ENCODE measurements around the gene TMEM273. TPM values are rescaled to one million over a fixed set of nuclear protein-coding genes. Genes with fewer than 3 reads are reported as not detected.

The TMEM273 gene
- total RNA-seq, 1 donor from 2014 or later = 0.39 TPM

DNA sequence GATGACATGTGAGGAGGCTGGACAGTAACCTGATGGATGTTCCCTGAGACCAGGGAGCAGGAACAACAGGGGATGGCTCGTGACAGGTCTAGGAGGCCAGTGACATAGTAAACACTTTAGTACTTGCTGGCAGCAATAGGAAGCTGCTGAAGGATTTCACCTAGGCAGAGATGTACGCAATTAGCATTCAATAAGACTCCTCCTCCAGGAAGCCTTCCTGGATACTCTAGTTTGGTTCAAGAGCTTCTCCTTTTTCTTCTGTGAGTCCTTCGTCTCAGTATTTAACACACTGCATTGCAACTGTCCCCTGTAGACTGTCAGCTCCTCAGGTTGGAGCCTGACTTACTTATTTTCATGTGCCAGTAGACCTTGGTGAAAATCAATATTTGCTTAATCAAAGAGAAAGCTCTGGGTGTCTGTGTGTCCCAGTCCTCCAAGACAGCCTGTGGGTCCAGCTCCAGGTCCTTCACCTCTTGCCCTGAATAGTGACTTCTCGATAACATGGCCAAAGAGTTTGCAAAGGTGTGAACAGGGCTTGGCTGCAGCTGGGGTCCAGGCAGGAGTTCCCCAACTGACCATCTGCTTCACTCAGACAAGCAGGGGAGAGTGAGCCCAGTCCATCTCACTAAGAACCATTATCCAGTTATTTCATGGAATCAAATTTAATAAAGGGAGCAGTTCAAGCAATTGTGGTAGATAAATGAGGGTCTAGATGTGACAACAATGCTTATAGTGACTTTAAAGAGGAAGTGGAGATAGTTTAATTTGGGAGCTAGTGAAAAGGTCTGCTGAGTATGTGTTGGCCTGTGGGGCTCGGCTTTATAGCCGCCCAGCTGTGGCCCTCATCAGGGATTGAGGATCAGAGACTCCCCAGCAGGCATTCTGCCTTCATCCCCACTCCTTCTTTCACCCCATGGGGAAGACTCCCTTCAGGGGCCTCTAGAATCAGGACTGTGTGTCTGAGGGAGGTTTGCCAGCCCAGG lies 9.4 kb downstream of the TMEM273 start:
- peaks cover 8% of the 10 kb centered on the region for H3K27me3 Mint-ChIP-seq (ENCODE audit: unreplicated experiment)
- H3K36me3 Mint-ChIP-seq (ENCODE audit: unreplicated experiment) = no peaks in the 10 kb centered on the region
- peaks cover 33% of the 10 kb centered on the region for H3K4me1 Mint-ChIP-seq (ENCODE audit: low read depth, unreplicated experiment)
- DNase-seq = no peak
- H3K9me3 Mint-ChIP-seq (ENCODE audit: unreplicated experiment) = peaks cover 5% of the 10 kb centered on the region
- no peak overlapping the region for H3K4me3 Mint-ChIP-seq (ENCODE audit: unreplicated experiment)
- TF ChIP-seq, protein P1, sequence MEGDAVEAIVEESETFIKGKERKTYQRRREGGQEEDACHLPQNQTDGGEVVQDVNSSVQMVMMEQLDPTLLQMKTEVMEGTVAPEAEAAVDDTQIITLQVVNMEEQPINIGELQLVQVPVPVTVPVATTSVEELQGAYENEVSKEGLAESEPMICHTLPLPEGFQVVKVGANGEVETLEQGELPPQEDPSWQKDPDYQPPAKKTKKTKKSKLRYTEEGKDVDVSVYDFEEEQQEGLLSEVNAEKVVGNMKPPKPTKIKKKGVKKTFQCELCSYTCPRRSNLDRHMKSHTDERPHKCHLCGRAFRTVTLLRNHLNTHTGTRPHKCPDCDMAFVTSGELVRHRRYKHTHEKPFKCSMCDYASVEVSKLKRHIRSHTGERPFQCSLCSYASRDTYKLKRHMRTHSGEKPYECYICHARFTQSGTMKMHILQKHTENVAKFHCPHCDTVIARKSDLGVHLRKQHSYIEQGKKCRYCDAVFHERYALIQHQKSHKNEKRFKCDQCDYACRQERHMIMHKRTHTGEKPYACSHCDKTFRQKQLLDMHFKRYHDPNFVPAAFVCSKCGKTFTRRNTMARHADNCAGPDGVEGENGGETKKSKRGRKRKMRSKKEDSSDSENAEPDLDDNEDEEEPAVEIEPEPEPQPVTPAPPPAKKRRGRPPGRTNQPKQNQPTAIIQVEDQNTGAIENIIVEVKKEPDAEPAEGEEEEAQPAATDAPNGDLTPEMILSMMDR (IDR thresholded peaks at IDR 0.05; ENCODE audit: partially characterized antibody, unreplicated experiment) = no peak
- no peak overlapping the region for H3K27ac Mint-ChIP-seq (ENCODE audit: unreplicated experiment)

DNA sequence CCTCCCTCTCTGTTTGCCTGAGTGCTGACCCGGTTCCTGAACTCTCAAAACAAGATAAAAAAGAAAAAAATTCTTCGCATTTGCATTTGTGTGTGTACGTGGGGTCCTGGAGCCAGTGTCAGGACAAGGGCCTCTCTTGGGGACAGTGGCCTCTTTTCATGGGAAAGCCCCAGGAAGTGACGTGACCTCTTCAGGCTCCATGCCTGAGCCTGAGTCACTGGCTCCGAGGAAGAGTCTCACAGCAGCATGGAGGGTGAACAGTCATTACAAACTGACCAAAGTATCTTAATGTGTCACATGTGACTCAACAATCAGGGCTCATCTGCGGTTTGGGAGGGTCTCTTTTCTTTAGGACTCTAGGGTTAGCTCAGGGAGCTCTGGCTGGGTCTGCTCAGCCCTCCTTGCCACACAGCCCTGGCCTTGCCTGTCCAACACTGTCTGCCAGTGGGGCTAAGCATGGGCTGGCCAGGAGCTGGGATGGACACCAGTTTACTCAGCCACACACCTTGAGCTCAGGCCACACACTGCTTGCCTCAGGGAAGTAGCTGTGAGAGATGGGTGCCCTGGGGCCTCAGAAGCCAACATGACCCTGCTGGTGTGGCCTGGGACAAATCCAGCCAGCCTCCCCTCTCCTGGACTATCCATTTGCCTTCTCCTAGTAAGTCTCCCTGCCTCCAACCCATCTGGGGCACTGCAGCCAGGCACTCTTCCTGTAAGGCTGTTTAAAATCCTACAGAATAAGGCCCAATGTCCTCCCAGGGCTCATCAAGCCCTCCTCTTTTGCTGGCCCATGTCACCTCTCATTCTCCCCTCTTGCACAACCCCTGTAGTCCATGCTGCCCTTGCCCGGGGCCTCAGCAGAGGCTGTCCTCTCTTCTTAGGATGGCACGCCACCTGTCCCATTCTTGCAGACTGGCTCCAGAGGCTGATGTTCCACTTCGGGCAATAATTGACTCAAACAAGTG lies 10.5 kb downstream of the TMEM273 start:
- DNase-seq = no peak
- Mint-ChIP-seq H3K9me3 (ENCODE audit: unreplicated experiment) (peaks cover 7% of the 10 kb centered on the region), H3K4me3 (ENCODE audit: unreplicated experiment) (peak overlapping the region; percentile 22), H3K27ac (ENCODE audit: unreplicated experiment) (peak overlapping the region; percentile 84), H3K4me1 (ENCODE audit: low read depth, unreplicated experiment) (peaks cover 36% of the 10 kb centered on the region), H3K36me3 (ENCODE audit: unreplicated experiment) (no peaks in the 10 kb centered on the region), H3K27me3 (ENCODE audit: unreplicated experiment) (peaks cover 8% of the 10 kb centered on the region)
- TF ChIP-seq, protein P1 (IDR thresholded peaks at IDR 0.05; ENCODE audit: partially characterized antibody, unreplicated experiment) = no peak

DNA sequence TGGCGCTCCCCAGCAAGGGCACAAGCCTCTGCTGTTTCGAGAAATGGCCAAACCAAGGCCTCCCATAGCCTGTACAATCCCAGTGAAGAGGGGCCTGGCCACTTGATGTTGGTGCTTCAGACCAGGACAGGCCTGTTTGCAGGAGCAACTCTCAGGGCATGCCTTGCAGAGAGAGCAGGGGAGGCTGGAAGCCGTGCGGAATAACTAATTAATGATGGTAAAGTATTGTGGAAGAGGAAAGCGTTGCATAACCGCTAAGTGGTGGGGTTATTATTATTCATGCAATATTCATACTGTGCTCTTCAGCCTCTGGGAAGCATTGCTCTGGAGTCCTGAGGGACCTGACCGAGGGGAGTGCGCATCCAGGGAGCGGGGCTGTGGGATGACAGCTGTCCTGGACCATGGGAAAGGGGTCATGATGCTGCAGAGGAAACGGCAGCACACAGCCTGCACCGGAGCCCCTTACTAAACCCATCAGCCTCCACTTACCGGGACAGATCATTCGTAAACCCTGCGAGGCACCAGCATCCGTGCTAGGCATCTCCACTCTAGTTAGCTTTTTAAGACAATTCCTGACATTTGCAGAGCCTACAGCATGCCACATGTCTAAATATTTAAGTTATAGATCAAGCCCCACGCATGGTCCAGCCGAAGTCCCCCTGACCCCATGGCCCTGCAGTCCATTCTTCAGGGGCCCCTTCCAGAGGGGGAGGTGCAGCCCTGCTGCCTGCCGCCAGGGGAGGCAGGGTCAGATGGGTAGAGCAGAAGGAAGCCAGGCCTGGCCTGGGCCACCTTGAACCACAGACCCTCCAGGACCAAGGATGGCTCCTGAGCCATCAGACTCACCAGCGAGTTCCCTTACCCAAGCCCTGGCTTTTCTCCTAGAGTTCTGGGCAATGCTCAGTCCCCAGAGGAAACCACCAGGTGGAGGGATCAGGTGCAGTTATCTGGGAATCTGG lies 11.6 kb downstream of the TMEM273 start:
- Mint-ChIP-seq H3K4me3 (ENCODE audit: unreplicated experiment) (peak overlapping the region; percentile 52), H3K9me3 (ENCODE audit: unreplicated experiment) (peaks cover 10% of the 10 kb centered on the region), H3K4me1 (ENCODE audit: low read depth, unreplicated experiment) (peaks cover 36% of the 10 kb centered on the region), H3K36me3 (ENCODE audit: unreplicated experiment) (no peaks in the 10 kb centered on the region), H3K27me3 (ENCODE audit: unreplicated experiment) (peaks cover 8% of the 10 kb centered on the region), H3K27ac (ENCODE audit: unreplicated experiment) (peak overlapping the region; percentile 91)
- TF ChIP-seq, protein P1 (IDR thresholded peaks at IDR 0.05; ENCODE audit: partially characterized antibody, unreplicated experiment) = no peak
- DNase-seq = peak; percentile 60

DNA sequence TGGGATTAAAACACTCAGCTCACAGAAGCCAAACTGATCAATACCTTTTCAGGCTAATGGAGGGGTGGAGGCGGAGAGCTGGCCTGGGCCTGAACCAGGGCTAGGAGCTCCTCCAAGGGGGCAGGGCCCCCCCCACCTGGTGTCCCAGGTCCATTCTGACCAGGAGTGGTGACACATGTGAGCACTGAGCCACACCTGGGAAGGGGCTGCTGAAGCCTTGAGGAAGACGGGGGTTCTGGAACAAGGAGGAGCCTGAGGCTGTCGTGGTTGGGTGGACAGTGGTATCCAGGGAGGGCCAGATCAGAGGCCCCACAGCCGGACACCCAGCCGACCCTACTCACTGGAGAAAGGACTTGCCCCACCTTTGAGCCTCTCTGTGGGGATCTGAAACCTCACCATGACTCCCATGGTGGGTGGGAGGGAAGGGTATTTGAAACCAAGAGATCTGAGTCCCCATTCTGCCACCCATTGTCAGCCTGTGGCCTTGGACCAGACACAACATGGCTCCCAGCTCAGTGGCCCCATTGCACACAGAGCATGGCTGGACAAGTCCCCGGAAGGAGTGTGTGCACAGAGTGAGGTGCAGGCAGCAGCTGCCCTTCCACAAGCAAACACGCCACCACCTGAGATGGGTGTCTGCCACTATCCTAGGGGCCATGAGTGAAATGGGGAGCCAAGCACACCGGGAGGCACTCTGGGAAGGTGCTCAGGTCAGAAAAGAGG lies 12.4 kb downstream of the TMEM273 start:
- peak overlapping the region; percentile 91 for H3K27ac Mint-ChIP-seq (ENCODE audit: unreplicated experiment)
- H3K4me3 Mint-ChIP-seq (ENCODE audit: unreplicated experiment) = peak overlapping the region; percentile 49
- H3K9me3 Mint-ChIP-seq (ENCODE audit: unreplicated experiment) = peaks cover 10% of the 10 kb centered on the region
- no peak for DNase-seq
- TF ChIP-seq, protein P1 (IDR thresholded peaks at IDR 0.05; ENCODE audit: partially characterized antibody, unreplicated experiment) = no peak
- no peaks in the 10 kb centered on the region for H3K36me3 Mint-ChIP-seq (ENCODE audit: unreplicated experiment)
- peaks cover 10% of the 10 kb centered on the region for H3K27me3 Mint-ChIP-seq (ENCODE audit: unreplicated experiment)
- peaks cover 32% of the 10 kb centered on the region for H3K4me1 Mint-ChIP-seq (ENCODE audit: low read depth, unreplicated experiment)
